Measurements from ENCODE around the gene INSYN1. TPM values are rescaled to one million over a fixed set of nuclear protein-coding genes. Genes with fewer than 3 reads are reported as not detected.

Gene INSYN1
- total RNA-seq, 1 donor: 4.7 TPM

- H4K20me1 ChIP-seq (ENCODE audit: insufficient read depth, low read length): peaks cover 85% of the 10 kb centered on the region
- H3K4me2 ChIP-seq (ENCODE audit: insufficient read depth, low read length): no peak overlapping the region
Observed at GRCh38 chr15:73695773-73696640, 57.1 kb downstream of the INSYN1 start.

GRCh38 chr15:73694419-73694818 is 58.7 kb downstream of the INSYN1 start:
- TF ChIP-seq CTCF (IDR thresholded peaks at IDR 0.05; ENCODE audit: extremely low read depth, low read depth, low read length): no peak
- peak overlapping the region; percentile 28 for H3K4me3 ChIP-seq (ENCODE audit: insufficient read depth, low read length)
- DNase-seq (ENCODE audit: insufficient read length, low spot score, missing footprints): peak; percentile 93
- H3K36me3 ChIP-seq (ENCODE audit: insufficient read depth, low read length): peaks cover 11% of the 10 kb centered on the region
- peak overlapping the region; percentile 74 for H3K4me2 ChIP-seq (ENCODE audit: insufficient read depth, low read length)
- peak overlapping the region; percentile 79 for H3K27ac ChIP-seq (ENCODE audit: low read depth, low read length)
- H3K79me2 ChIP-seq (ENCODE audit: insufficient read depth, low read length): peaks cover 99% of the 10 kb centered on the region
- H2AFZ ChIP-seq (ENCODE audit: low read length): no peak overlapping the region
- no peaks in the 10 kb centered on the region for H3K9me3 ChIP-seq (ENCODE audit: low read depth, low read length)
- peaks cover 86% of the 10 kb centered on the region for H4K20me1 ChIP-seq (ENCODE audit: insufficient read depth, low read length)
- no peaks in the 10 kb centered on the region for H3K27me3 ChIP-seq (ENCODE audit: insufficient read depth, low read length)
- peaks cover 54% of the 10 kb centered on the region for H3K4me1 ChIP-seq (ENCODE audit: insufficient read depth, low read length)

More at GRCh38 chr15:73695773-73696640, 57.1 kb downstream of the INSYN1 start:
- peak overlapping the region; percentile 67 for H3K27ac ChIP-seq (ENCODE audit: low read depth, low read length)
- peaks cover 11% of the 10 kb centered on the region for H3K36me3 ChIP-seq (ENCODE audit: insufficient read depth, low read length)
- H3K9me3 ChIP-seq (ENCODE audit: low read depth, low read length): no peaks in the 10 kb centered on the region
- no peak for TF ChIP-seq CTCF (IDR thresholded peaks at IDR 0.05; ENCODE audit: extremely low read depth, low read depth, low read length)
- H3K4me3 ChIP-seq (ENCODE audit: insufficient read depth, low read length): no peak overlapping the region
- no peaks in the 10 kb centered on the region for H3K27me3 ChIP-seq (ENCODE audit: insufficient read depth, low read length)
- peaks cover 47% of the 10 kb centered on the region for H3K4me1 ChIP-seq (ENCODE audit: insufficient read depth, low read length)
- no peak overlapping the region for H2AFZ ChIP-seq (ENCODE audit: low read length)
- peaks cover 97% of the 10 kb centered on the region for H3K79me2 ChIP-seq (ENCODE audit: insufficient read depth, low read length)
- no peak for DNase-seq (ENCODE audit: insufficient read length, low spot score, missing footprints)

GRCh38 chr15:73691396-73691795 is 61.8 kb downstream of the INSYN1 start:
- Histone ChIP-seq H3K27me3 (ENCODE audit: insufficient read depth, low read length) (no peaks in the 10 kb centered on the region), H3K36me3 (ENCODE audit: insufficient read depth, low read length) (no peaks in the 10 kb centered on the region), H3K4me3 (ENCODE audit: insufficient read depth, low read length) (no peak overlapping the region), H3K79me2 (ENCODE audit: insufficient read depth, low read length) (peaks cover 99% of the 10 kb centered on the region), H3K27ac (ENCODE audit: low read depth, low read length) (peak overlapping the region; percentile 24), H3K9me3 (ENCODE audit: low read depth, low read length) (no peaks in the 10 kb centered on the region), H3K4me1 (ENCODE audit: insufficient read depth, low read length) (peaks cover 68% of the 10 kb centered on the region), H2AFZ (ENCODE audit: low read length) (no peak overlapping the region), H3K4me2 (ENCODE audit: insufficient read depth, low read length) (peak overlapping the region; percentile 14), H4K20me1 (ENCODE audit: insufficient read depth, low read length) (peaks cover 85% of the 10 kb centered on the region)
- DNase-seq (ENCODE audit: insufficient read length, low spot score, missing footprints): peak; percentile 94
- TF ChIP-seq CTCF (IDR thresholded peaks at IDR 0.05; ENCODE audit: extremely low read depth, low read depth, low read length): peak; percentile 38

- H3K79me2 ChIP-seq (ENCODE audit: insufficient read depth, low read length): peaks cover 87% of the 10 kb centered on the region
- H3K27ac ChIP-seq (ENCODE audit: low read depth, low read length): peak overlapping the region; percentile 86
- no peaks in the 10 kb centered on the region for H3K27me3 ChIP-seq (ENCODE audit: insufficient read depth, low read length)
- peak; percentile 71 for DNase-seq (ENCODE audit: insufficient read length, low spot score, missing footprints)
- peaks cover 65% of the 10 kb centered on the region for H4K20me1 ChIP-seq (ENCODE audit: insufficient read depth, low read length)
- peaks cover 58% of the 10 kb centered on the region for H3K4me1 ChIP-seq (ENCODE audit: insufficient read depth, low read length)
- H2AFZ ChIP-seq (ENCODE audit: low read length): no peak overlapping the region
- H3K9me3 ChIP-seq (ENCODE audit: low read depth, low read length): no peaks in the 10 kb centered on the region
- no peaks in the 10 kb centered on the region for H3K36me3 ChIP-seq (ENCODE audit: insufficient read depth, low read length)
- H3K4me3 ChIP-seq (ENCODE audit: insufficient read depth, low read length): no peak overlapping the region
- peak overlapping the region; percentile 14 for H3K4me2 ChIP-seq (ENCODE audit: insufficient read depth, low read length)
- TF ChIP-seq CTCF (IDR thresholded peaks at IDR 0.05; ENCODE audit: extremely low read depth, low read depth, low read length): no peak
Observed at GRCh38 chr15:73688455-73688854, 64.7 kb downstream of the INSYN1 start.
